ENCODE data around the gene GDF10. TPM values are rescaled to one million over a fixed set of nuclear protein-coding genes. Genes with fewer than 3 reads are reported as not detected.

Gene GDF10
- total RNA-seq, 1 experiment from 2014 or later, result 0.20 TPM

DNA sequence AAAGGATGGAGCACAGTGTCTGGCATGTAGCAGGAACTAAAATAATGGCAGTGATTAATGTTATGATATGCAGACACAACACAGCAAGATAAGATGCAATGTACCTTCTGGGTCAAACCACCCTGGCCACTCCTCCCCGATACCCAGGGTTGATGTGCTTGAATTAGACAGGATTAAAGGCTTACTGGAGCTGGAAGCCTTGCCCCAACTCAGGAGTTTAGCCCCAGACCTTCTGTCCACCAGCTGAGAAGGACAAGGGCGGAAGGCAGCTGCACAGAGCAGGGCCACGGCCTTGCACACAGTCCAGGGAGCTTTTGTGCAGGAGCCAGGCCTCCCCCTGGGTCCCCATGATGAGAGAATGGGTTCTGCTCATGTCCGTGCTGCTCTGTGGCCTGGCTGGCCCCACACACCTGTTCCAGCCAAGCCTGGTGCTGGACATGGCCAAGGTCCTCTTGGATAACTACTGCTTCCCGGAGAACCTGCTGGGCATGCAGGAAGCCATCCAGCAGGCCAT, 48.2 kb downstream of the GDF10 start, which contains the start of gene RBP3:
RBP3 (plus strand) TSS at position 226 of the 514 bp plus-strand sequence; CDS start at position 348, 122 bp downstream.
- H3K23ac ChIP-seq (ENCODE audit: insufficient read length, low read depth, low read length), result no peak within 1 kb of the TSS
- H3K14ac ChIP-seq (ENCODE audit: insufficient read depth, low read length), result no peak within 1 kb of the TSS
- H3K79me2 ChIP-seq (ENCODE audit: insufficient read depth, low read length), result no peaks in the 10 kb centered on the region
- H2AFZ ChIP-seq (ENCODE audit: low read length), result no peak within 1 kb of the TSS
- no peak within 1 kb of the TSS for H2BK12ac ChIP-seq (ENCODE audit: insufficient read length, low read depth, low read length)
- no peak within 1 kb of the TSS; a peak in 2 of 7 replicates for H3K27ac Mint-ChIP-seq
- no peak within 1 kb of the TSS for H4K8ac ChIP-seq (replicated peaks; ENCODE audit: insufficient read length, low read depth, low read length)
- no peak within 1 kb of the TSS for H3K9ac ChIP-seq (ENCODE audit: extremely low read depth, insufficient read length, low read length)
- no peak within 1 kb of the TSS for H2BK15ac ChIP-seq (ENCODE audit: low read depth, low read length)
- H3T11ph ChIP-seq (ENCODE audit: low read length), result no peak within 1 kb of the TSS
- no peak within 1 kb of the TSS; a peak in 1 of 5 replicates for H3K4me3 Mint-ChIP-seq
- no peak within 1 kb of the TSS for H3K27ac ChIP-seq (ENCODE audit: insufficient read length, low read depth, low read length)
- no peaks in the 10 kb centered on the region for H3K79me1 ChIP-seq (ENCODE audit: insufficient read depth, low read depth, low read length, poor library complexity, severe bottlenecking)
- no peaks in the 10 kb centered on the region for H3K9me3 ChIP-seq (ENCODE audit: control insufficient read depth, low read depth, low read length)
- H3K18ac ChIP-seq (ENCODE audit: insufficient read length, low read depth, low read length), result no peak within 1 kb of the TSS
- TF ChIP-seq CTCF (conservative IDR thresholded peaks at IDR 0.05), result no peak
- H3K4ac ChIP-seq (ENCODE audit: low read depth, low read length), result no peak within 1 kb of the TSS
- H2BK5ac ChIP-seq (ENCODE audit: insufficient read length, low read length), result no peak within 1 kb of the TSS
- no peaks in the 10 kb centered on the region for H3K9me3 Mint-ChIP-seq
- H3K4me1 Mint-ChIP-seq, result peaks cover 1 to 4% of the 10 kb centered on the region in 2 experiments; a peak in 1 of 4 replicates
- H3K4me1 ChIP-seq (ENCODE audit: insufficient read depth, low read length), result no peaks in the 10 kb centered on the region; the same call in 1 of the 2 replicates
- H4K20me1 ChIP-seq (ENCODE audit: control insufficient read depth, insufficient read depth, insufficient read length), result no peaks in the 10 kb centered on the region
- no peaks in the 10 kb centered on the region for H3K23me2 ChIP-seq (ENCODE audit: insufficient read length, low read depth, low read length, poor library complexity, severe bottlenecking)
- no peak within 1 kb of the TSS for H4K91ac ChIP-seq (ENCODE audit: insufficient read length, low read depth, low read length)
- H3K4me2 ChIP-seq (ENCODE audit: insufficient read depth, insufficient read length, low read length), result no peak within 1 kb of the TSS
- no peak within 1 kb of the TSS for H2AK5ac ChIP-seq (ENCODE audit: insufficient read length, low read length)
- H3K56ac ChIP-seq (ENCODE audit: insufficient read length, low read depth, low read length), result no peak within 1 kb of the TSS
- H3K36me3 Mint-ChIP-seq (ENCODE audit: insufficient read depth in 1 of 3, low read depth in 3 of 3), result no peaks in the 10 kb centered on the region
- no peak within 1 kb of the TSS for H4K5ac ChIP-seq (ENCODE audit: insufficient read length, low read depth, low read length)
- H2BK20ac ChIP-seq (ENCODE audit: low read depth, low read length, poor library complexity, severe bottlenecking), result no peak within 1 kb of the TSS
- H3K27me3 ChIP-seq (ENCODE audit: insufficient read depth, low read length), result no peaks in the 10 kb centered on the region
- no peaks in the 10 kb centered on the region; the same call in none of the 2 replicates for H3K27me3 Mint-ChIP-seq (ENCODE audit: low read depth)
- no peak within 1 kb of the TSS for H2BK120ac ChIP-seq (ENCODE audit: low read depth, low read length, poor library complexity, severe bottlenecking)
- WGBS (ENCODE audit: extremely low coverage, insufficient read length, low lambda C conversion rate), result no CpG with 5 or more reads among the region's 5 CpGs
- no peak for DNase-seq
